ENCODE results near the gene ANKRD55. TPM values are rescaled to one million over a fixed set of nuclear protein-coding genes. Genes with fewer than 3 reads are reported as not detected.
"Not testable (repeated sequence)": the region's sequence is repeated elsewhere in the genome, so short reads cannot be mapped to it uniquely, and the experiment has no call there.

Gene ANKRD55
- total RNA-seq, 1 donor from 2014 or later, result 1.4 TPM

DNA sequence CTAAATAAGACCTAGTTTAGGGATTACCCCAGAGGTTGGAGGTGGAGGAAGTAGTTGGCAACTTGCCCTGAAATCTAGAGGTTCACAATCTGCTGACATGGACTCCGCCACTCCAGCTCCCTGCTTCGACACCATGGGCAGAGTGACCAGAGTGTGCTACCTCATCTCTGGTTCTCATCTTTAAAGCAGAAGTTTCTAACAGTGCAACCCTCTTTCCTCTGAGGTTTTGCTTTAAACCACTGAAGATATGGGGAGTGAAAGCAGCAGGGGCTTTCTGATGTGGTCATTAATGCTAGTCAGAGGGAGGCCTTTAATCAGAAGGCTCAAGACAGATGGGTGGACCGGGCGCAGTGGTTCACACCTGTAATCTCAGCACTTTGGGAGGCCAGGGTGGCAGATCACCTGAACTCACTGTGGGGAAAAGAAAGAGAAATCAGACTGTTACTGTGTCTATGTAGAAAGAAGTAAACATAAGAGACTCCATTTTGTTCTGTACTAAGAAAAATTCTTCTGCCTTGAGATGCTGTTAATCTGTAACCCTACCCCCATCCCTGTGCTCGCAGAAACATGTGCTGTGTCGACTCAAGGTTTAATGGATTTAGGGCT, 76.4 kb downstream of the ANKRD55 start:
- H3K9me3 Mint-ChIP-seq; H3K36me3 Mint-ChIP-seq (ENCODE audit: low read depth); intact Hi-C loops (cut with micrococcal nuclease); DNase-seq (ENCODE audit: low spot score); H3K4me3 Mint-ChIP-seq (ENCODE audit: low read depth); H3K27me3 Mint-ChIP-seq (ENCODE audit: low read depth): not testable (repeated sequence)
- peaks cover 76% of the 10 kb centered on the region for H3K4me1 Mint-ChIP-seq (ENCODE audit: low read depth)
- H3K27ac Mint-ChIP-seq, result peak overlapping the region; percentile 91

DNA sequence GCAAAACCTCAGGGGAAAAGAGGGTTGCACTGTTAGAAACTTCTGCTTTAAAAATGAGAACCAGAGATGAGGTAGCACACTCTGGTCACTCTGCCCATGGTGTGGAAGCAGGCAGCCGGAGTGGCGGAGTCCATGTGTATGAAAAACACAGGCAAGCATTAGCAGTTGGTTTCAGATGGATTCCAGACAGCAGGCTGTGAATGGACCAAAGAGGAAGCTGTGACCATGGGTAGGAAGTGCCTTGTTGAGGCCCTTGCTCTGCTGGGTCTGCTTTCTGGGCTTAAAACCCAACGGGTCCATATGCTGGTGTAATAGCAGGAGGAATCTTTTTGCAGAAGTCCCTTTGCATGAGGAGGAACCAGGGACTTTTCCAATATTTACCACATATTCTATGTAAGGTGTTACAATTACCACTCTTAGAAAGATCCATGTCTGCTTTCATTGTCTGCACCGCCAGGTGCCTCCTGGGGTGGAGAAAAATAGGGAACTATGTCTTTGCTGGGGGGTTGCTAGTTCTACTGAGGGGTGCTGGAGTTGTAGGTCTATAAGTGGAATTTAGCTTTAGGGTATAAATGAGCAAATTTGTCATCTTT, 77.0 kb downstream of the ANKRD55 start:
- intact Hi-C loops (cut with micrococcal nuclease), result no loop called here
- Mint-ChIP-seq H3K9me3 (no peaks in the 10 kb centered on the region), H3K36me3 (ENCODE audit: low read depth) (no peaks in the 10 kb centered on the region), H3K27ac (peak overlapping the region; percentile 91), H3K4me3 (ENCODE audit: low read depth) (no peak overlapping the region), H3K4me1 (ENCODE audit: low read depth) (peaks cover 70% of the 10 kb centered on the region), H3K27me3 (ENCODE audit: low read depth) (no peaks in the 10 kb centered on the region)
- DNase-seq (ENCODE audit: low spot score), result no peak

DNA sequence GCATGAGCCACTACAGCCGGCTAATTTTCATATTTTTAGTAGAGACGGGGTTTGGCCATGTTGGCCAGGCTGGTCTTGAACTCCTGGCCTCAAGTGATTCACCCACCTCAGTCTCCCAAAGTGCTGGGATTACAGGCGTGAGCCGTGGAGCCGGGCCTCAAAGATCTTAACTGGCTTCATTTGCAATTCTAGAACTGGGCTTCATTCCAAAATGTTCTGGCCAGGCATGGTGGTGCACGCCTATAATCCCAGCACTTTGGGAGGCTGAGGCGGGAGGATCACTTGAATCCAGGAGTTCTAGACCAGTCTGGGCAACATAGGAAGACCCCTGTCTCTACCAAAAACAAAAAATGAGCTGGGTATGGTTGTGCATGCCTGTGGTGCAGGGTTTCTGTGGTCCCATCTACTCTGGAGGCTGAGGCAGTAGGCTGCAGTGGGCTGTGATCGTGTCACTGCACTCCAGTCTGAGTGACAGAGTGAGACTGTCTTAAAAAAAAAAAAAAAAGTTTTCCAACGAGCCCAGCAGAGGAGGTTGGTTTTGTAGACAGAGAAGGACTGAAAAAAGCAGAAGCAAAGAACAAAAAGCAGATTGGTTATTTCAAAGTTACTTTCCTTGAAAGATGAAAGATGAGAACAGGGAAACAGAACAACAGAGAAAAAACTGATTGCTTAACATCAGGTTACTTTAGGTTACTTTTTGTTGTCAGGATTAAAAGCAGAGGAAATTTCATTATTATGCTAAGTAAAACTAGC, 78.2 kb downstream of the ANKRD55 start:
- no peak overlapping the region for H3K4me3 Mint-ChIP-seq (ENCODE audit: low read depth)

DNA sequence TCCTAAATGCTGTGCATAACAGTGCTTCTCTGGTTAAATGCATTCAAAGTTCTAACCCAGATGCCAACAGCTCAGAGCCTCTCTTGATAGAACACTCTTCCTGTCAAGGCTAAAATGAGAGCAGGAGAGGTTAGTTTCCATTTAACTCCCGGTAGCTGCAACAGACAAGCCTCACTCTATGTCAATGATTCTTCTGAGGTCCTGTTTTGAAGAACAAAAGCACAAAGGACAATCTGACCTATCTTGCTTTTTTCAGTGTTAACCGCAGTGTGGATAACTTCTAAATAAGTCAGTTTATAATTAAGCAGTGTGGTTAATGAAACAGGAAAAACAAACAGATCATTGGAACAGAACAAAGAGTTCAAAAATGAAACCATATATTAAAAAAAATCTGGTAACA, 80.7 kb downstream of the ANKRD55 start:
- peak overlapping the region; percentile 19 for H3K4me3 Mint-ChIP-seq (ENCODE audit: low read depth)
- DNase-seq (ENCODE audit: low spot score), result no peak
- H3K27me3 Mint-ChIP-seq (ENCODE audit: low read depth), result no peaks in the 10 kb centered on the region
- intact Hi-C loops (cut with micrococcal nuclease), result loop anchor here (2.0 kb wide), 1 partner anchor 58 kb away; no protein-coding TSS in a partner anchor
- H3K36me3 Mint-ChIP-seq (ENCODE audit: low read depth), result peaks cover 3% of the 10 kb centered on the region
- H3K27ac Mint-ChIP-seq, result peak overlapping the region; percentile 57
- H3K9me3 Mint-ChIP-seq, result no peaks in the 10 kb centered on the region
- H3K4me1 Mint-ChIP-seq (ENCODE audit: low read depth), result peaks cover 62% of the 10 kb centered on the region

More for the DNA sequence above, 78.2 kb downstream of the ANKRD55 start:
- intact Hi-C loops (cut with micrococcal nuclease), result no loop called here
- Mint-ChIP-seq H3K9me3 (no peaks in the 10 kb centered on the region), H3K4me1 (ENCODE audit: low read depth) (peaks cover 61% of the 10 kb centered on the region), H3K27ac (peak overlapping the region; percentile 79), H3K36me3 (ENCODE audit: low read depth) (no peaks in the 10 kb centered on the region), H3K27me3 (ENCODE audit: low read depth) (no peaks in the 10 kb centered on the region)
- no peak for DNase-seq (ENCODE audit: low spot score)

DNA sequence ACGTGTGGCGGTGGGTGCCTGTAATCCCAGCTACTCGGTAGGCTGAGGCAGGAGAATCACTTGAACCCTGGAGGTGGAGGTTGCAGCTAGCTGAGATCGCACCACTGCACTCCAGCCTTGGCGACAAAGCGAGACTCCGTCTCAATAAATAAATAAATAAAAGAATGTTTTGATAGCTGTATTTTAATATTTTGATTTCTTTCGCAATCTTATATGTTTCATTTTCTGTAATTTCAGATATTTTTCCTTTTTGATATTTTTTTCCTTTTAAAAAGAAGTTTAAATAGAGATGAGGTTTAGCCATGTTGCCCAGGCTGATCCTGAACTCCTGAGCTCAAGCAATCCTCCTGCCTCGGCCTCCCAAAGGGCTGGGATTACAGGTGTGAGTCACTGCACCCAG, 82.4 kb downstream of the ANKRD55 start:
- intact Hi-C loops (cut with micrococcal nuclease); H3K9me3 Mint-ChIP-seq; H3K27ac Mint-ChIP-seq; H3K4me3 Mint-ChIP-seq (ENCODE audit: low read depth); DNase-seq (ENCODE audit: low spot score); H3K36me3 Mint-ChIP-seq (ENCODE audit: low read depth); H3K27me3 Mint-ChIP-seq (ENCODE audit: low read depth): not testable (repeated sequence)
- H3K4me1 Mint-ChIP-seq (ENCODE audit: low read depth), result peaks cover 53% of the 10 kb centered on the region

DNA sequence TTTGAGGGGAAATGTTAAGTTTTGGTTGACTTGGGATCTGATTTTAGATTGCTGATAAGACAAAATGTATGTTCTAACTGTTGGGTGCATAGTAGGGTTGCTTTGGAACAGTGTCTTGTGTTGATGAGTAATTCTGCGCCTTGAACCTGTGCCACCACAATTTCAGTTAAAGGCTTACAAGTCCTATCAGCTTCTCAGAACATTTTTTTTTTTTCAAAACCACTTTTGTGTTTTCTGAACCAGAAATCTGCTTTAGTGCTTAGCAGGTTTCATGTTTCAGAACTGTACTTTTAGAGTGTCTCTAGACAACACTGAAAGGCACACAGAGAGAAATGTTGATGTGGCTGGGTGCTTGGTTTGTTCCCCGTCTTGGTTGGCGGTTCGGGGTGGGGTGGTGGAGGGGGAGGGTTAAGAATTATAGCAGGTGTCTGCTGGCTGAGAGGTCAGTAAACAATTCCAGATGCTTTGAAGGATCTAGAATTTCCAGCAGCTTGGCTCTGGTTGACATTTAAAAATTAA, 84.6 kb downstream of the ANKRD55 start:
- DNase-seq (ENCODE audit: low spot score), result peak; percentile 59
- Mint-ChIP-seq H3K36me3 (ENCODE audit: low read depth) (peaks cover 13% of the 10 kb centered on the region), H3K27me3 (ENCODE audit: low read depth) (no peaks in the 10 kb centered on the region), H3K9me3 (no peaks in the 10 kb centered on the region), H3K27ac (peak overlapping the region; percentile 54), H3K4me3 (ENCODE audit: low read depth) (no peak overlapping the region), H3K4me1 (ENCODE audit: low read depth) (peaks cover 54% of the 10 kb centered on the region)
- intact Hi-C loops (cut with micrococcal nuclease), result loop anchor here (2.0 to 5.0 kb wide), 4 partner anchors 41 to 179 kb away; partner anchors contain the start of gene IL6ST

DNA sequence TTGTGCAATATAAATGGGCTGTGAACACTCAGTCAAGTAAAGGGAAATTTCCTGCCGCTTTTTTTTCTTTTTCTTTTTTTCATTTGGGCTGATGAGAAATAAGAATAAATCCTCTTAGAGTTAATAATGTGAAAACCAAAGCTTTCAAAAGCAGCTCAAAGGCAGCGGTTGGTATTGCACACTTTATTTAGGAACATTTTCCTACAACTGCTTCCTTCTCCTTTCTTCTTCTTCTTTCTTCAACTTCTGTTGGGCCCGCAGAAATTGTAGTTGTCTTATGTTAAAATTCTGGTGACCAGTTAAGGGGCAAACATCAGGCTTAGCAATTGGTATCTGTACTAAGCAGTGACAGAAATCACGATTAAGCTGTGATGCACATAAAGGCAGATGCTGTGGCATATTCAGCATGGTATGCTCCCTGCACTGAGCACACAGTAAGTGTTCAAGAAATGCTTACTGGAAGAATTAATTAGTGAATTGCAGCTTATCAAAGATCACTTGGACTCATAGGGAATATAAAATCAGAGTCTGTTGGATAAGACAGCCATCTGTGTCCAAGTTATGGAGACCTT, 85.4 kb downstream of the ANKRD55 start:
- peaks cover 58% of the 10 kb centered on the region for H3K4me1 Mint-ChIP-seq (ENCODE audit: low read depth)
- no peak for DNase-seq (ENCODE audit: low spot score)
- intact Hi-C loops (cut with micrococcal nuclease), result loop anchor here (2.0 to 5.0 kb wide), 4 partner anchors 40 to 180 kb away; partner anchors contain the start of gene IL6ST
- no peak overlapping the region for H3K4me3 Mint-ChIP-seq (ENCODE audit: low read depth)
- no peaks in the 10 kb centered on the region for H3K27me3 Mint-ChIP-seq (ENCODE audit: low read depth)
- H3K27ac Mint-ChIP-seq, result peak overlapping the region; percentile 10
- no peaks in the 10 kb centered on the region for H3K9me3 Mint-ChIP-seq
- peaks cover 16% of the 10 kb centered on the region for H3K36me3 Mint-ChIP-seq (ENCODE audit: low read depth)

DNA sequence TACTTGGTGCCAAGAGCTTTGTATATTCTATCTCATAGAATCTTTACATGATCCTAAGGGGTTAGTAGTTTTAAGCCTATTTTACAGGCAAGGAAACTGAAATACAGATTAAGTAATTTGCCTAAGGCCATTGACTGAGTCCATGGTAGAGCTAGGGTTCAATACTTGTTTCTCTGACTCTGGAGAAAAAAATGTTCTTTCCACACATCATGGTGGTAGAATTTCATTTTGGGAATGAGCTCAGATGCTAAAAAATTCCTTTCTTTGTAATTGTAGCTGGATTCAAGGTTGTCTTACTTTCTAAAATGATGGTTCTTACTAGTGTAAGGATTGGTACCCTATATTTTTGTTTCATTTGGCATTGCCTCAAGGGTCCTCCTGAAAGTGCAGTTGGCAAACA, 86.0 kb downstream of the ANKRD55 start:
- intact Hi-C loops (cut with micrococcal nuclease), result loop anchor here (5.0 kb wide), 2 partner anchors 40 to 180 kb away; no protein-coding TSS in a partner anchor
- Mint-ChIP-seq H3K27me3 (ENCODE audit: low read depth) (no peaks in the 10 kb centered on the region), H3K9me3 (no peaks in the 10 kb centered on the region), H3K4me1 (ENCODE audit: low read depth) (peaks cover 58% of the 10 kb centered on the region), H3K27ac (no peak overlapping the region), H3K36me3 (ENCODE audit: low read depth) (peaks cover 16% of the 10 kb centered on the region), H3K4me3 (ENCODE audit: low read depth) (no peak overlapping the region)
- no peak for DNase-seq (ENCODE audit: low spot score)

GRCh38 chr5:56146674-56147073, 86.5 kb downstream of the ANKRD55 start:
- DNase-seq (ENCODE audit: low spot score), result no peak
- H3K9me3 Mint-ChIP-seq, result no peaks in the 10 kb centered on the region
- H3K4me3 Mint-ChIP-seq (ENCODE audit: low read depth), result no peak overlapping the region
- intact Hi-C loops (cut with micrococcal nuclease), result loop anchor here (5.0 kb wide), 2 partner anchors 39 to 181 kb away; no protein-coding TSS in a partner anchor
- peaks cover 55% of the 10 kb centered on the region for H3K4me1 Mint-ChIP-seq (ENCODE audit: low read depth)
- peaks cover 16% of the 10 kb centered on the region for H3K36me3 Mint-ChIP-seq (ENCODE audit: low read depth)
- no peaks in the 10 kb centered on the region for H3K27me3 Mint-ChIP-seq (ENCODE audit: low read depth)
- H3K27ac Mint-ChIP-seq, result no peak overlapping the region

DNA sequence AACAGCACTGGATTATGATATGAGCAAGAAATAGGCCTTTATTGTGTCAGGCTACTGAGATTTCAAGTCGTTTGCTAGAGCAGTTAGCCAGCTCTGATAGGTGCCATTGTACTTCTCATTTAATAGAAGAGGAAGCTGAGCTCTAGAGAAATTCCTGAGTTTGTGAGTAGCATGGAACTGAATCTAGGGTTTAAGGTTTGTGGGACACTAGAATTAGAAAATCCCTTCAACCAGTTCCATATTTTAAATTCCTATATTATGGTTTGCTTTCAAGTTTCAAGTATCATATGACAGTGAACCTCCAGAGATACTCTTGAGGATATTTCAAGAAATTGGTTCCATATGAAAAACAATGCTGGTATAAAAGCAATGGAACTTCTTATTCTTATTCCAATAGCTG, 87.6 kb downstream of the ANKRD55 start:
- intact Hi-C loops (cut with micrococcal nuclease), result loop anchor here (5.0 kb wide), 2 partner anchors 38 to 182 kb away; no protein-coding TSS in a partner anchor
- DNase-seq (ENCODE audit: low spot score), result no peak
- H3K9me3 Mint-ChIP-seq, result no peaks in the 10 kb centered on the region
- H3K4me3 Mint-ChIP-seq (ENCODE audit: low read depth), result no peak overlapping the region
- H3K27ac Mint-ChIP-seq, result no peak overlapping the region
- peaks cover 55% of the 10 kb centered on the region for H3K4me1 Mint-ChIP-seq (ENCODE audit: low read depth)
- H3K27me3 Mint-ChIP-seq (ENCODE audit: low read depth), result no peaks in the 10 kb centered on the region
- peaks cover 20% of the 10 kb centered on the region for H3K36me3 Mint-ChIP-seq (ENCODE audit: low read depth)

- intact Hi-C loops (cut with micrococcal nuclease), result loop anchor here (5.0 kb wide), 2 partner anchors 38 to 182 kb away; no protein-coding TSS in a partner anchor
- Mint-ChIP-seq H3K9me3 (no peaks in the 10 kb centered on the region), H3K36me3 (ENCODE audit: low read depth) (peaks cover 20% of the 10 kb centered on the region), H3K4me3 (ENCODE audit: low read depth) (no peak overlapping the region), H3K27ac (no peak overlapping the region), H3K27me3 (ENCODE audit: low read depth) (no peaks in the 10 kb centered on the region), H3K4me1 (ENCODE audit: low read depth) (peaks cover 55% of the 10 kb centered on the region)
- no peak for DNase-seq (ENCODE audit: low spot score)
These were observed 88.0 kb downstream of the ANKRD55 start for GRCh38 chr5:56145106-56145505.

DNA sequence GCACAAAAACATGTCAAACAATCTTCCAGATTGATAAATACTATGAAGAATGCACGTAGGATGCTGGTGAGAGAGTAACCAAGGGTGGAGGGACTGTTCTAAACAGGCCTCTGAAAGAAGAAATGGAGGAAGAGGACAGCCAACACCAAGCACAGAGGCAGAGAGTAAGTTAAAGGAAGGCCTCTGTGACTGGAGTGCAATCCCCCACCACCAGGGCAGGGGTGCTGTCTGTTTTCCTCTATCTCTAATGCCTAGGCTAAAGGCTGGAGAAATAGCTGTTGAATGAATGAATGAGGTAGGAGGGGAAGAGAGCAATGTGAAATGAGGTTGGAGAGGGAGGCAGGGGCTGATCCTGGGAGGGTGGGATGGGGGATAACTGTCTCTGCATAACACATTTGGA, 88.9 kb downstream of the ANKRD55 start:
- Mint-ChIP-seq H3K27ac (no peak overlapping the region), H3K36me3 (ENCODE audit: low read depth) (peaks cover 24% of the 10 kb centered on the region), H3K4me3 (ENCODE audit: low read depth) (no peak overlapping the region), H3K4me1 (ENCODE audit: low read depth) (peaks cover 53% of the 10 kb centered on the region), H3K27me3 (ENCODE audit: low read depth) (no peaks in the 10 kb centered on the region), H3K9me3 (no peaks in the 10 kb centered on the region)
- intact Hi-C loops (cut with micrococcal nuclease), result no loop called here
- no peak for DNase-seq (ENCODE audit: low spot score)
